K562 (cell line): ENCODE measurements around the gene MAML3. TPM values are rescaled to one million over a fixed set of nuclear protein-coding genes. Genes with fewer than 3 reads are reported as not detected.

ENCODE experiments used
- ADNP ChIP-seq: fragments of 200-800 bp; sonication (Bioruptor generic); IDR thresholded peaks from 2 replicates; pipeline ENCODE4 v1.6.1; 2016; ENCODE audit warnings: missing genetic modification characterization, missing compliant biosample characterization
- CTCFL ChIP-seq: IDR thresholded peaks from 2 replicates; pipeline ENCODE4 v1.6.1; 2011; ENCODE audit warnings: borderline replicate concordance, low read depth, mild to moderate bottlenecking, moderate library complexity, low read length; ENCODE audit not compliant: insufficient read depth, poor library complexity, severe bottlenecking
- E2F3 ChIP-seq: fragments of 250-450 bp; sonication (Bioruptor Pico); IDR thresholded peaks from 2 replicates; pipeline ENCODE4 v1.4.0; 2020; ENCODE audit warnings: mild to moderate bottlenecking
- ELF1 ChIP-seq: fragments of 200-800 bp; sonication (Bioruptor generic); IDR thresholded peaks from 2 replicates; pipeline ENCODE4 v1.6.1; 2016; ENCODE audit warnings: missing genetic modification characterization, missing compliant biosample characterization
- IFI16 ChIP-seq: fragments of 250-450 bp; sonication (Bioruptor Pico); IDR thresholded peaks from 2 replicates; pipeline ENCODE4 v2.1.2; 2022; ENCODE audit warnings: mild to moderate bottlenecking, inconsistent platforms
- KAT2B ChIP-seq: IDR thresholded peaks from one replicate; pipeline ENCODE4 v1.6.1; 2012; ENCODE audit warnings: low read depth, mild to moderate bottlenecking, control low read depth, inconsistent platforms, low read length, moderate library complexity
- MAZ ChIP-seq, 2 experiments: fragments of 450-650 bp in 1 of 2; sonication (generic) in 1 of 2; formaldehyde crosslinking; IDR thresholded peaks in 1 of 2; conservative IDR thresholded peaks in 1 of 2; 2 replicates each; pipeline versions ENCODE4 v1.4.0 to v1.5.0; 2020; ENCODE audit warnings: mild to moderate bottlenecking in 1 of 2, missing genetic modification reagents in 1 of 2
- MECOM ChIP-seq: fragments of 250-450 bp; sonication (Bioruptor Pico); IDR thresholded peaks from 2 replicates; pipeline ENCODE4 v1.8.0; 2022; ENCODE audit warnings: inconsistent platforms
- PCBP1 ChIP-seq: fragments of 200-400 bp; formaldehyde crosslinking; IDR thresholded peaks from 2 replicates; pipeline ENCODE4 v1.6.1; 2018; ENCODE audit warnings: mild to moderate bottlenecking, low read depth, low read length; ENCODE audit not compliant: poor library complexity, severe bottlenecking
- PCBP2 ChIP-seq: fragments of 200-400 bp; formaldehyde crosslinking; IDR thresholded peaks from 2 replicates; pipeline ENCODE4 v1.6.1; 2018; ENCODE audit warnings: low read length, low read depth, mild to moderate bottlenecking, moderate library complexity; ENCODE audit not compliant: poor library complexity, severe bottlenecking
- PHTF2 ChIP-seq: fragments of 250-450 bp; sonication (Bioruptor Pico); IDR thresholded peaks from 2 replicates; pipeline ENCODE4 v1.5.0; 2021; ENCODE audit warnings: mild to moderate bottlenecking
- SAFB2 ChIP-seq: fragments of 200-400 bp; formaldehyde crosslinking; IDR thresholded peaks from 2 replicates; pipeline ENCODE4 v1.6.1; 2018; ENCODE audit warnings: borderline replicate concordance, low read length, low read depth, moderate library complexity; ENCODE audit not compliant: severe bottlenecking
- SREBF1 ChIP-seq: fragments of 150-350 bp; IDR thresholded peaks from 2 replicates; pipeline ENCODE4 v1.6.1; 2014; ENCODE audit warnings: antibody characterized with exemption, low read depth, low read length, borderline replicate concordance
- TAF15 ChIP-seq: fragments of 200-400 bp; formaldehyde crosslinking; IDR thresholded peaks from 2 replicates; pipeline ENCODE4 v1.6.1; 2017; ENCODE audit warnings: mild to moderate bottlenecking, low read depth, low read length, moderate library complexity
- TFE3 ChIP-seq: fragments of 450-650 bp; formaldehyde crosslinking; IDR thresholded peaks from 2 replicates; pipeline ENCODE4 v1.4.0; 2020; ENCODE audit warnings: mild to moderate bottlenecking, mixed read lengths
- U2AF2 ChIP-seq: fragments of 200-400 bp; formaldehyde crosslinking; optimal IDR thresholded peaks from 2 replicates; pipeline ENCODE3; 2017; ENCODE audit warnings: low read depth, mild to moderate bottlenecking, low read length
- ZNF445 ChIP-seq: fragments of 250-450 bp; sonication (Bioruptor Pico); IDR thresholded peaks from 2 replicates; pipeline ENCODE4 v1.4.0; 2020; ENCODE audit warnings: low read depth, mild to moderate bottlenecking, moderate library complexity
- ZNF764 ChIP-seq: fragments of 250-450 bp; sonication (Bioruptor Pico); IDR thresholded peaks from 2 replicates; pipeline ENCODE4 v1.4.0; 2020; ENCODE audit warnings: low read depth, mild to moderate bottlenecking, moderate library complexity
- polyA plus RNA-seq, 8 experiments: library from polyadenylated mRNA; depleted of rRNA in 4 of 8; stranded (reverse) in 5 of 8; unstranded in 3 of 8; fragments of >200 nt; fragmentation: Nextera tagmentation in 2 of 8; fragmentation: Illumina TruSeq in 1 of 8; extraction: Ambion mirVana in 2 of 8; extraction: Trizol in 1 of 8; gene quantifications; 2 replicates each; pipeline versions ENCODE4 v1.2.1 to v1.2.3, GENCODE V29; 2011 to 2014; ENCODE audit warnings: inconsistent platforms in 1 of 8, missing spikeins in 1 of 8
- total RNA-seq, 7 experiments: library from RNA; depleted of rRNA in 6 of 7; stranded (reverse); fragments of >200 nt in 6 of 7; fragmentation: Illumina TruSeq in 2 of 7; extraction: Trizol in 2 of 7; gene quantifications; 2 replicates each; pipeline versions ENCODE4 v1.2.1 to v1.2.3, GENCODE V29; 2011 to 2021; ENCODE audit warnings: low replicate concordance in 1 of 7
- TF ChIP-seq, protein P1 (sequence below): fragments of 150-350 bp; conservative IDR thresholded peaks from 2 replicates; pipeline ENCODE4 v1.6.1; 2014; ENCODE audit warnings: low read length
- TF ChIP-seq, protein P2 (sequence below): fragments of 250-450 bp; sonication (Bioruptor Pico); IDR thresholded peaks from 2 replicates; pipeline ENCODE4 v1.5.0; 2021

MAML3 gene
- total and polyA plus RNA-seq, 9 of the 15 experiments (the other 6 are each of a cell fraction or from before 2014, with no cell fraction given): 0.01 to 0.55 (median 0.25) TPM

DNA sequence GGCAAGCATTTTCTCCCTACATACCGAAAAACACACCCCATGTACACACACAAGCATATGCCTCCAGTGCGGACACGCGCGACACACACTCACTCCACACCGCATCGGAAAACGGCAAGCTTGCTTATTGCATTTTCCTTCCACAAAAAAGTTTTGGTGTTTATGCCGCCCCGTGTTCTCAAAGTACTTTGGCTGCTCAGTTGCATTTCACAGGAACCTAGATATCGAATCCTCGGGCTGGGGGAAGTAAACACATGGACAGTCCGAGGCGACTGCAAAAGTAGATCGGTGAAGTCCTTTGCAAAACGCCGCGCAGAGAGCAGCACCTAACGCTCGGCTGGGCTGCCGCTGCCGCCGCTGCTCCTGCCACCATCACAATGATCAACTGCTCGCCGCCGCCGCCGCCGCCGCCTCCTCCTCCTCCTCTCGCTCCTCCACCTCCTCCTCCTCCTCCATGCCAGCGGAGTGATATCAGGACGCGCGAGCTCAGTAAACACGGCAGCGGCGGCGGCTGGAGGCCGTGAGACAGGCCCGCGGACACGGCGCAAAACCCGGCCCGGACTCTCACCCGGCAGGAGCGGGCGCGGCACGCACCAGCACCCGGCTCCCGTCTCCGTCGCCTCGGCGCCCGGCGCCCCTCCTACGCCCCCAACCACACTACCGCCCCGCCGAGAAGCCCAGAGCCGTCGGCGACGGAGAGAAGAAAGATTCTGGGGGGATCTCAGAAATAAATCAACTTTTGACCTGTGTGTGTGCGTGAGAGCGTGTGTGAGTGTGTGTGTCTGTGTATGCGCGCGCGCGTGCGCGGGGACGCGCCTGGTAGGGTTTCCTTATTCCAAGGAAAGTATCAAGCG is at the start of gene MAML3 (continued):
- TF ChIP-seq, protein P1, sequence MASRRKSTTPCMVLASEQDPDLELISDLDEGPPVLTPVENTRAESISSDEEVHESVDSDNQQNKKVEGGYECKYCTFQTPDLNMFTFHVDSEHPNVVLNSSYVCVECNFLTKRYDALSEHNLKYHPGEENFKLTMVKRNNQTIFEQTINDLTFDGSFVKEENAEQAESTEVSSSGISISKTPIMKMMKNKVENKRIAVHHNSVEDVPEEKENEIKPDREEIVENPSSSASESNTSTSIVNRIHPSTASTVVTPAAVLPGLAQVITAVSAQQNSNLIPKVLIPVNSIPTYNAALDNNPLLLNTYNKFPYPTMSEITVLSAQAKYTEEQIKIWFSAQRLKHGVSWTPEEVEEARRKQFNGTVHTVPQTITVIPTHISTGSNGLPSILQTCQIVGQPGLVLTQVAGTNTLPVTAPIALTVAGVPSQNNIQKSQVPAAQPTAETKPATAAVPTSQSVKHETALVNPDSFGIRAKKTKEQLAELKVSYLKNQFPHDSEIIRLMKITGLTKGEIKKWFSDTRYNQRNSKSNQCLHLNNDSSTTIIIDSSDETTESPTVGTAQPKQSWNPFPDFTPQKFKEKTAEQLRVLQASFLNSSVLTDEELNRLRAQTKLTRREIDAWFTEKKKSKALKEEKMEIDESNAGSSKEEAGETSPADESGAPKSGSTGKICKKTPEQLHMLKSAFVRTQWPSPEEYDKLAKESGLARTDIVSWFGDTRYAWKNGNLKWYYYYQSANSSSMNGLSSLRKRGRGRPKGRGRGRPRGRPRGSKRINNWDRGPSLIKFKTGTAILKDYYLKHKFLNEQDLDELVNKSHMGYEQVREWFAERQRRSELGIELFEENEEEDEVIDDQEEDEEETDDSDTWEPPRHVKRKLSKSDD: no peak; the same call in 1 of the 2 replicates
- TF ChIP-seq SREBF1 (no peak), ZNF445 (CRISPR knock-in tag) (no peak), CTCFL (no peak), PCBP1 (peak; percentile 91), KAT2B (no peak), PCBP2 (peak; percentile 46), E2F3 (CRISPR knock-in tag) (no peak), TAF15 (no peak), PHTF2 (CRISPR knock-in tag) (no peak), U2AF2 (no peak), MECOM (CRISPR knock-in tag) (no peak), MAZ (CRISPR knock-in tag; conservative IDR thresholded peaks at IDR 0.05 in 1 of 2, IDR thresholded peaks at IDR 0.05 in 1 of 2) (peak; percentile 59 to 78), ELF1 (peak; percentile 65), SAFB2 (no peak), TFE3 (CRISPR knock-in tag) (no peak), ZNF764 (no peak), ADNP (tag) (no peak), IFI16 (CRISPR knock-in tag) (no peak)
- TF ChIP-seq, protein P2, sequence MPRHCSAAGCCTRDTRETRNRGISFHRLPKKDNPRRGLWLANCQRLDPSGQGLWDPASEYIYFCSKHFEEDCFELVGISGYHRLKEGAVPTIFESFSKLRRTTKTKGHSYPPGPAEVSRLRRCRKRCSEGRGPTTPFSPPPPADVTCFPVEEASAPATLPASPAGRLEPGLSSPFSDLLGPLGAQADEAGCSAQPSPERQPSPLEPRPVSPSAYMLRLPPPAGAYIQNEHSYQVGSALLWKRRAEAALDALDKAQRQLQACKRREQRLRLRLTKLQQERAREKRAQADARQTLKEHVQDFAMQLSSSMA (CRISPR knock-in tag): no peak
